Measurements from ENCODE around the gene TENT5C.
A peak's percentile ranks its signal among the peaks of the same experiment; 100 is the strongest.

The TENT5C gene

DNA sequence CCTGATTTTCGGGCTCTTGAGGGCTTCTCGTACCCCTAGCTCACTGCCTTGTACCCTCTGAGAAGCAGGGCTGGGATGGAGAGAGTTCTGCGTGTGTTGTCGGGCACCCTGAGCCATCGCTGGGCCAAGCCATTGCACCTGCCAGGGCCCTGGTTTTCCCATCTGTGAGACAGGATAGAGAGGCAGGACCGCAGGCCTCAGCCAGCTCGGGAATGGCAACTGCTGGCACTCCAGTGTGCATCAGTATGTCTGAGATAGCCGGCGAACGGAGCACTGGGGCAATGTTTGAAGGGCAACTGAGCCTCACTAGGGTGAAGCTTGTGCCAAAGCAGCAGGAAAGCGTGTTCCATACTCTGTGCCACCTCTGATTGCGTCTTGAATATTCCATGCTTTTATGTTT, 66.9 kb downstream of the TENT5C start:
- no peaks in the 10 kb centered on the region for H3K36me3 ChIP-seq (ENCODE audit: control insufficient read depth, insufficient read depth, low read length)
- no peaks in the 10 kb centered on the region for H3K27me3 ChIP-seq (replicated peaks; ENCODE audit: control insufficient read depth, insufficient read depth, low read length, poor library complexity, severe bottlenecking)
- DNase-seq: no peak
- H3K4me1 ChIP-seq (ENCODE audit: control insufficient read depth, insufficient read depth, low read length, poor library complexity, severe bottlenecking): no peaks in the 10 kb centered on the region
- no peak overlapping the region for H3K4me3 ChIP-seq (ENCODE audit: insufficient read depth, low read depth, low read length, poor library complexity, severe bottlenecking)
- no peak overlapping the region for H3K27ac ChIP-seq (ENCODE audit: insufficient read depth, low read length, poor library complexity, severe bottlenecking)
- H3K9me3 ChIP-seq (ENCODE audit: control insufficient read depth, low read length): no peaks in the 10 kb centered on the region

DNA sequence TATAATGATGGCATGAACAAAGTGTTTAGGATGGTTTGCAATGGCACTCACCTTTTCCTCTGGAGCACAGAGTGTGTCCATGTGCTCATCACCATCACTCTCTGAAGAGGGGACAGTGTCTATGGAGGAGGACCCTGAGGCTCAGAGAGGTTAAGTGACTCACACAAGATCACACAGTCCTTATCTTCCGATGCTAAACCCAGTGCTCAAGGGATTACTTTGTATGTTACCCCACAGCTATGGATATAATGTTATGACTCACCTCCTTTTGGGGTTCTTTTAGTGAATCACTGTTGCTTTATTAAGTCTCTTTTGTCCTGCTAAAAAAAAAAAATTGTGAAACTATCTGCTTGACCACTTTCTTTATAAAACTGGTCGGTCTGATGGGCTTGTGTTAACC, 67.6 kb downstream of the TENT5C start:
- no peak overlapping the region for H3K4me3 ChIP-seq (ENCODE audit: insufficient read depth, low read depth, low read length, poor library complexity, severe bottlenecking)
- H3K27me3 ChIP-seq (replicated peaks; ENCODE audit: control insufficient read depth, insufficient read depth, low read length, poor library complexity, severe bottlenecking): no peaks in the 10 kb centered on the region
- H3K27ac ChIP-seq (ENCODE audit: insufficient read depth, low read length, poor library complexity, severe bottlenecking): no peak overlapping the region
- DNase-seq: no peak
- H3K9me3 ChIP-seq (ENCODE audit: control insufficient read depth, low read length): no peaks in the 10 kb centered on the region
- no peaks in the 10 kb centered on the region for H3K4me1 ChIP-seq (ENCODE audit: control insufficient read depth, insufficient read depth, low read length, poor library complexity, severe bottlenecking)
- no peaks in the 10 kb centered on the region for H3K36me3 ChIP-seq (ENCODE audit: control insufficient read depth, insufficient read depth, low read length)

DNA sequence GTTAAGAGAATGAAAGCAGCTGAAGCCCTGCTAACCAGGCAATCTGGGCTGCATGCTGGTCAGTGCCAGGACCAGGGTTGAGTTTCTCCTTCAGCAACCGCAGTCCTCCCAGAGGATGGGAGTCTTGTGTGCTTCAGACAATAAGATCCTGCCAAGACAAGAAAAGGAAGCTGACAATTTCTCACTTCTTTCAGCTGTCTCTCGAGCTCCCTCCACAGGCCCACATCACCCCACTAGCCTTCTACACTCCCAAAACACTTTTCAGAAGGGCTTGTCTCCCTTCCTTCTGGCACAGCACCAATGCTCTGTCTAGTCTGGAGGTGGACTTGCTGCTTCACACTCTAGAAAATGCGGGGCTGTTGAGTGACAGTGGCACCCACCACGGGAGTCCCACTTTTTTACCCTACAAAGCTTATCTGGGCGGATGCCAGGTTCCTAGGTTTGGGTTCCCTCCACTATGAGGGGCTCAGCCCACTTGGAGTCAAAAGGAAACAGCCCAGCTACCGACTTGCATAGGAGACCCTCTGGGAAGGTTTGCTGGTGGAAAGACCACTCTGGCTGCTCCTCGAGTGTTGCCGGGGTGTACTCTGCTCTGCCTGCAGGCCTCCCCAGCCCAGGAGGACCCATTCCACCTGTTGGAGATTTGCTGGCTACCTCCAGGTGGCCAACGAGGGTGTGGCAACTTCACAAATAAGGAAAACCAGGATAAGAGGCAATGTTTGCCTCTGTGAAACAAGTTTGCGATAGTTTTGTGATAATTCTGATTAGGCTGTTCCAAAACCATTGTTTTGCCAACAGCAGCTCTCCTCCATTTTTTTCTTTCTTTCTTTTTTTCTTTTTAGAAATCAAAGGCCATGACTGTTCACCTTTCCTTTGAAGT, 68.9 kb downstream of the TENT5C start:
- H3K9me3 ChIP-seq (ENCODE audit: control insufficient read depth, low read length): no peaks in the 10 kb centered on the region
- peak in 2 of 3 donors; percentile 30 to 38 for DNase-seq
- no peak overlapping the region for H3K4me3 ChIP-seq (ENCODE audit: insufficient read depth, low read depth, low read length, poor library complexity, severe bottlenecking)
- H3K4me1 ChIP-seq (ENCODE audit: control insufficient read depth, insufficient read depth, low read length, poor library complexity, severe bottlenecking): no peaks in the 10 kb centered on the region
- H3K27ac ChIP-seq (ENCODE audit: insufficient read depth, low read length, poor library complexity, severe bottlenecking): no peak overlapping the region
- no peaks in the 10 kb centered on the region for H3K27me3 ChIP-seq (replicated peaks; ENCODE audit: control insufficient read depth, insufficient read depth, low read length, poor library complexity, severe bottlenecking)
- H3K36me3 ChIP-seq (ENCODE audit: control insufficient read depth, insufficient read depth, low read length): no peaks in the 10 kb centered on the region

DNA sequence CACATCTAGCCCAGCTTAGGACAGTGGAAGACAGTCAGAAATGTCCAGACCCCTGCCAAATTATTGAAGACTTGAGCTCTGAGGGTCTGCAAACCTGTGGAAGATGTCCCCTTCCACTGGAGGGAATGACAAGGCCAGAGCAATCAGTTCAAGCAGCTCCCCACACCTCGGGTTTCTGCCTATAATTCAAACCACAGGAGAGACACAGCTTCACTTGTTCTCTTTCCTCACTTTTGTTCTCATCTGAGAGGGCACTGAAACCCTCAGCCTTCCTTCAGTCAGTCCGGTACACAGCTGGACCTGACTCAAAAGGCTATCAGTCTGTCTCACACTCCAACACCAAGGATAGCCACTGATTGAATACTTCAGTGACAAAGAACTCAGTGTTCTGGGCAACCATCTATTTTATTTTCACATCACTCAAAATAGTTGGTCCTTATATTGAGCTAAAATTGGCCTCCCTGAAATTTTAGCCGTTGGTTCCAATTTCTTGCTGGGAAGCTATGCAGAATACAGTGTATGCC, 70.1 kb downstream of the TENT5C start:
- H3K9me3 ChIP-seq (ENCODE audit: control insufficient read depth, low read length): no peaks in the 10 kb centered on the region
- H3K36me3 ChIP-seq (ENCODE audit: control insufficient read depth, insufficient read depth, low read length): no peaks in the 10 kb centered on the region
- no peaks in the 10 kb centered on the region for H3K4me1 ChIP-seq (ENCODE audit: control insufficient read depth, insufficient read depth, low read length, poor library complexity, severe bottlenecking)
- no peak overlapping the region for H3K27ac ChIP-seq (ENCODE audit: insufficient read depth, low read length, poor library complexity, severe bottlenecking)
- no peak for DNase-seq
- H3K27me3 ChIP-seq (replicated peaks; ENCODE audit: control insufficient read depth, insufficient read depth, low read length, poor library complexity, severe bottlenecking): no peaks in the 10 kb centered on the region
- no peak overlapping the region for H3K4me3 ChIP-seq (ENCODE audit: insufficient read depth, low read depth, low read length, poor library complexity, severe bottlenecking)

DNA sequence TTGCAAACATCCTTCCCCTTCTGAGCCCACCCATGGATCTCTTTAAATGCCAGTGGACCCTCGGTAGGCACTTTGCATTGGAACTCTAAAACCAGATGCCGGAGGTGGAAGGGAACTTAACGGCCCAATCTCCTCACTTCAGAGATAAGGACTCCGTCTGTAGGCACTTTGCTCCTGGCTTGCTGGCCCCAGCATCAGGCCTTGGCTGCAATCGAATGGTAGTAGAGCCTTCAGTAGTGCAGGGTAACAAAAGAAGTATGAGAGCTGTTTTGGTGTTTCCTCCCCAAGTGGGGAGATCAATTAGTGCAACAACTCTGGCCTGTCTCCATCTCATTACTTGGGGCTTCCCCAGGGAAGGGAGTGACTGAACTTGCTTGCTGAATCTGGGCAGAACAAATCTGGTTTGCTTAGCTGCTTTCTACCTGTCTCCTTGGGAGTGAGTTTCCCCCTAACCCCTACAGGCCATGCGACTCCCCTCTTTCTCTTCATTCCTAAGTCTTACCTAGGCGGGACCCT, 70.8 kb downstream of the TENT5C start:
- DNase-seq: no peak
- Histone ChIP-seq H3K9me3 (ENCODE audit: control insufficient read depth, low read length) (no peaks in the 10 kb centered on the region), H3K36me3 (ENCODE audit: control insufficient read depth, insufficient read depth, low read length) (no peaks in the 10 kb centered on the region), H3K27me3 (replicated peaks; ENCODE audit: control insufficient read depth, insufficient read depth, low read length, poor library complexity, severe bottlenecking) (no peaks in the 10 kb centered on the region), H3K4me3 (ENCODE audit: insufficient read depth, low read depth, low read length, poor library complexity, severe bottlenecking) (no peak overlapping the region), H3K4me1 (ENCODE audit: control insufficient read depth, insufficient read depth, low read length, poor library complexity, severe bottlenecking) (no peaks in the 10 kb centered on the region), H3K27ac (ENCODE audit: insufficient read depth, low read length, poor library complexity, severe bottlenecking) (no peak overlapping the region)

All from effector memory CD4-positive, alpha-beta T cell (primary cell).